Measurements from ENCODE around the gene PGA5.
"Not testable (repeated sequence)": the region's sequence is repeated elsewhere in the genome, so short reads cannot be mapped to it uniquely, and the experiment has no call there.

Gene PGA5

DNA sequence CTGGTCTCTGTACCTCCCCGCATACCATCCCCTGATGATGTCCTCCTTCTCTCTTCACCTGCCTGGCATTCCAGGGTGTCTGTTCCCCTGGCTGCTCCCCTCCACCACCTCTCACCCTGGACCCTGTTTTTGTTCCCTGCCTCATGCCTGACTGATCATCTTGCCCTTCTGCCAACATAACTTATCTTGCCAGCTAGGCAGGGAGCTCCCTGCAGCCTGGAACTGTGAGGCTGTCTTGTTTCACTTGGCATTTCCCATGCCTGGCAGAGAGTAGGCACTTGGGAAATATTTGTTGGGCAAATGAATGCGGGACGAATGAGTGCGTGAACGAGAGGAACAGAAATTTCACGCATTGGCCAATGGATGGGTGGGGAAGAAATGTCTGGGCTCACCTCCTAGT is 11.5 kb upstream of the PGA5 start:
- not testable (repeated sequence) for DNase-seq

DNA sequence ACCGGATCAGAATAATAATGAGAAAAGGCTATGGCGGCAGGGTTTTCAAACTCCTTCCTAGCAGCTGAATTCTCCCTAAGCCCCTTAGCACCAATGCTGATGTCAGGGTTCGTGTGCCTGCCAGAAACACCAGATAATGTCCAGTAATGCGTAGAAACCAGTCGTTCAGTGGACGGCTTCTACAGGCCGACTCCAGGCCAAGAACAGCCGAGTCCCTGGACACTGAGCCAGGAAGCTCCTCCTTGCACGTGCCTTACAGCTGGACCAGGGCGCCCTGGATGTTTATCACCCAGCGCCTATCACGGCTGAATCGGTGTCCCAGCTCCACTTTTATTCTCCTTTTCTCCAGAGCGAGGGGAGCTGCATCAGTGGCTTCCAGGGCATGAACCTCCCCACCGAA is 9.9 kb upstream of the PGA5 start:
- DNase-seq, result not testable (repeated sequence)

DNA sequence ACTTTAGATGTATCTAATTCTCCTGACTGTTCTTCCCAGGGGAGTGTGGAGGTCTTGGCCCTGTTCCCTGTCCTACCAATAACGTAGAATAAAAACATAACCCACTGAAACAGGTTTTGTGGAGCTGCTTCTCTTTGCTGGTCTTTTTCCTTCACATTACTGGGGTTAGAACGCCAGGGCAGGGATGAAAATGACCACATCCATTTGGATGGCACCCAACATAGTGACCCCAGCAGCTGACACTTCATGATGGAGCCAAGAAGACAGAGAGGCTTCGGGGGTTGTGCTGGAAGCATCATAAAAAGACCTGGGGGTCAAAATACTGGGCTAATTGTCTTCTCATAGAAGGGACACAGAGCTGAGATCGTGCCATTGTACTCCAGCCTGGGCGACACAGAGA is 9.4 kb upstream of the PGA5 start:
- not testable (repeated sequence) for DNase-seq

DNA sequence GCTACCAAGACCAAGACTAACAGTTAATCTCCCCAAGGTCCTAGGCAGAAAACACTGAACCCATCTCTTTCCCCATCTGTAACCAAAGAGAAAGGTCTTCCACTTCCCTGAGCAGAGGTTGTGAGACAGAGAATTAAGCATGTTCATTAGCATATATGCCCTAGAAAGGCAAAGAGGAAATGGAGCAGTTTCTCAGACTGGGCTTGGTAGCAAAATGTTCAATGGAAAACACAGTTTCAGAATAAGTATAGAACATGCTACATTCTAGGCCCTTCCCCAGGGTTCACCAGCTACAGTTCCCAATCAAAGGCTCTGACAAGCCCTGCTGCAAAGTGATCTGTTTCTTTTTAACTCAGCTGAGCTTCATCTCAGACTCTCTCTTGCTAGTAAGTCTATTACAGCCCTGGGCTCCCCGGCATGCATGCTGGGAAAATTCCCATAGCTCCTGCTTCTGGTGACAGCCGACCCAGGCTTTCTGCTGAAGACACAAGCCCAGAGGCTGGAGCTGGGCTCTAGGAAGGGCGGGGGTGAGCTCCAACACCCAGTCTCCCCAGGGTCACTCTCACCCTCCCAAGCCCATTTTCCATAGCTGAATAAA is 8.3 kb upstream of the PGA5 start:
- not testable (repeated sequence) for DNase-seq

DNA sequence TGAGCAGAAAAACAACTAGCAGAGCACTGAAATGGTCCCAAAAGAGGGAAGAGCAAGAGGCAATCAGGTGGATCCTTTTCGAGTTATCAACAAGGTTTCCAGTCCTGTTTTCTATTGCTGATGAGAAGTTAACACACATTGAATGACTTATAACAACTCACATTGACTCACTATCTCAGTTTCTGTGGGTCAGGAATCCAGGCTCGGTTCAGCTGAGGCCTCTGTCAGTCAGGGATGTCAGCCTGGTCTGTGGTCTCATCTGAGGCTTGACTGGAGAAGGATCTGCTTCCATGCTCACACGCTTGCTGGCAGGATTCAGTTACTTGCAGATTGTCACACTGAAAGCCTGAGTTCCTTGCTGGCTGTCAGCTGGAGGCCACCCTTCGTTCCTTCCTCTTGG is 3.8 kb upstream of the PGA5 start:
- not testable (repeated sequence) for DNase-seq

DNA sequence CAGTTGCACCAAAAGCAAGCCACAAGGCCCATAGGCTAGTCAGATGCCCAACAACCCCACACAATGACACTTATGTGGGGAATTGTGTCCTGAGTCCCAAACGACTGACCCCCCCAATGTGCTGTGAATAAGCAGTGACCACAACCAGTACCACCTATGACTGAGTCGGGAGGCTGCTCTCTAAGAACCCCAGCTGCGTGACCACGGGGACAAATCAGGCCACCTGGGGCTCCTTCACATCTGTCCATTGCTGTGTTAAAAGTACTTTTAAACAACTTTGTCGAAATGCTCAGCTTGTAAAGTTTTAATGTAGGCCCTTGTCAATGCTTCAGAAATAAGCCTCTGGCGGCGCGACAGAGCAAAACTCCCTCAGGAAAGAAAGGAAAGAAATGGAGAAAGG is 687 bp upstream of the PGA5 start:
- not testable (repeated sequence) for DNase-seq

DNA sequence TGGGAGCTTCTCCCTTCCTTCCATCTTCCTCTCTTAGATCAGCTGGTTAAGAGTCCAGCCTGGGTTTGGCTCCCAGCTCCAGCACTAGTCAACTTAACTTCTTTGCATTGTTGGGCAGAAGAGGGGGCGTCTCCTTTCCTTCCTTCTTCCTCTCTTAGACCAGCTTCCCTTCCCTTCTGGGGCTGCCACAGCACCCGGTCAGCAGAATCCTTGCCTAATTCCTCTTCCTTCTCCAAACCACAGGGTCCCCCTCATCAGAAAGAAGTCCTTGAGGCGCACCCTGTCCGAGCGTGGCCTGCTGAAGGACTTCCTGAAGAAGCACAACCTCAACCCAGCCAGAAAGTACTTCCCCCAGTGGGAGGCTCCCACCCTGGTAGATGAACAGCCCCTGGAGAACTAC is 551 bp downstream of the PGA5 start:
- DNase-seq, result not testable (repeated sequence)

DNA sequence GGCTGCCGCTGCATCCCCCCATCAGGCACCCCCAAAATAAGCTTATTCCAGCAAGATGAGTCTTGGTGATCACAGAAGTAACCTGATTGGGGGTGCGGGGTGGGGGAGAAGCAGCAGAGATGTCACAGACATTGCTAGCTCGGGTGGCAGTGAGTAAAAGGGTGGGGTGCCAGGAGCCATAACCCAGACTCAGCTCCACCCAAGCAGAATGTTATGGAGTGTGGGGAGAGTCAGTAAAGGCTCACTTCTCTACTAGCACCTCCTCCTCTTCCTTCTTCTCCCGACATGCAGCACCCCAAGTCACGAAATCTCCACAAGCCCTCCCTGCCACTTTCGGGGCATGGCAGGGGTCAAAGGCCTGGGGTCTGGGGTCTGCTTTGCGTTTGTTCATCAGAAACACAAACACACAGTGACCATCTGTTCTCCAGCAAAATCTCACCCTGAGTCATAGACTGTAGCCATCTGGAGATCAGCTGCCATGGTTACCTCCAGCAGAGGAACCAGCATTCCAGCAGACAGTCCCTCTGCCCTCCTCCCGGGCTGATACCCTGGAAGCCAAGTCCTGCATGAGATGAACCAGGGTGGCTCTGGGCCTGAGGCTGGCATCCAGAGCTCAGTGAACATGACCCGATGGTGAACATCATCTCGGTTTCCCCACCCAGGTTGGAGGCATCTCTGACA is 4.4 kb downstream of the PGA5 start:
- not testable (repeated sequence) for DNase-seq

DNA sequence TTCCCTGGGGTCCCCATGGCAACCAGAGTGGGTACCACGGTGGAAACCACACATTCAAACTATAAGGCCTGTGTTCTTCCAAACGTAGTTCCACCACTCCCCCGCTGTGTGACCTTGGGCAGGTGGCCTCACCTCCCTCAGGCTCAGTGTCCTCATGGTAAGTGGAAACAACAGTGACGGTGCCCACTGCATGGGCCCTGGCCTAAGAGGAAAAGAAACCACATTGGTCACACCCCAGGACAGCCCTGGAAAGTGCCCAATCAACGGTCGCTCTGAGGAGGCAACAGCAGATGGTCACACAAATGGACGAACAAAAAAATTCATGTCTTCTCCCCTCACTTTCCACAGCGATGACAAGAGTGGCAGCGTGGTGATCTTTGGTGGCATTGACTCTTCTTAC is 7.1 kb downstream of the PGA5 start:
- DNase-seq, result not testable (repeated sequence)

DNA sequence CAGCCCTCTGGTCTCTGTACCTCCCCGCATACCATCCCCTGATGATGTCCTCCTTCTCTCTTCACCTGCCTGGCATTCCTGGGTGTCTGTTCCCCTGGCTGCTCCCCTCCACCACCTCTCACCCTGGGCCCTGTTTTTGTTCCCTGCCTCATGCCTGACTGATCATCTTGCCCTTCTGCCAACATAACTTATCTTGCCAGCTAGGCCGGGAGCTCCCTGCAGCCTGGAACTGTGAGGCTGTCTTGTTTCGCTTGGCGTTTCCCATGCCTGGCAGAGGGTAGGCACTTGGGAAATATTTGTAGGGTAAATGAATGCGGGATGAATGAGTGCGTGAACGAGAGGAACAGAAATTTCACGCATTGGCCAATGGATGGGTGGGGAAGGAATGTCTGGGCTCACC is 8.2 kb downstream of the PGA5 start:
- DNase-seq, result not testable (repeated sequence)

DNA sequence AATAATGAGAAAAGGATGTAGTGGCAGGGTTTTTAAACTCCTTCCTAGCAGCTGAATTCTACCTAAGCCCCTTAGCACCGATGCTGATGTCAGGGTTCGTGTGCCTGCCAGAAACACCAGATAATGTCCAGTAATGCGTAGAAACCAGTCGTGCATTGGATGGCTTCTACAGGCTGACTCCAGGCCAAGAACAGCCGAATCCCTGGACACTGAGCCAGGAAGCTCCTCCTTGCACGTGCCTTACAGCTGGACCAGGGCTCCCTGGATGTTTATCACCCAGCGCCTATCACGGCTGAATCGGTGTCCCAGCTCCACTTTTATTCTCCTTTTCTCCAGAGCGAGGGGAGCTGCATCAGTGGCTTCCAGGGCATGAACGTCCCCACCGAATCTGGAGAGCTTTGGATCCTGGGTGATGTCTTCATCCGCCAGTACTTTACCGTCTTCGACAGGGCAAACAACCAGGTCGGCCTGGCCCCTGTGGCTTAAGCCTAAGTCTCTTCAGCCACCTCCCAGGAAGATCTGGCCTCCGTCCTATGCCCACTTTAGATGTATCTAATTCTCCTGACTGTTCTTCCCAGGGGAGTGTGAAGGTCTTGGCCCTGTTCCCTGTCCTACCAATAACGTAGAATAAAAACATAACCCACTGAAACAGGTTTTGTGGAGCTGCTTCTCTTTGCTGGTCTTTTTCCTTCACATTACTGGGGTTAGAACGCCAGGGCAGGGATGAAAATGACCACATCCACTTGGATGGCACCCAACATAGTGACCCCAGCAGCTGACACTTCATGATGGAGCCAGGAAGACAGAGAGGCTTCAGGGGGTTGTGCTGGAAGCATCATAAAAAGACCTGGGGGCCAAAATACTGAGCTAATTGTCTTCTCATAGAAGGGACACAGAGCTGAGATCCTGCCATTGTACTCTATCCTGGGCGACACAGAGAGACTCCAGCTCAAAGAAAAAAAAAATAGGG is 10.1 kb downstream of the PGA5 start:
- DNase-seq, result not testable (repeated sequence)

DNA sequence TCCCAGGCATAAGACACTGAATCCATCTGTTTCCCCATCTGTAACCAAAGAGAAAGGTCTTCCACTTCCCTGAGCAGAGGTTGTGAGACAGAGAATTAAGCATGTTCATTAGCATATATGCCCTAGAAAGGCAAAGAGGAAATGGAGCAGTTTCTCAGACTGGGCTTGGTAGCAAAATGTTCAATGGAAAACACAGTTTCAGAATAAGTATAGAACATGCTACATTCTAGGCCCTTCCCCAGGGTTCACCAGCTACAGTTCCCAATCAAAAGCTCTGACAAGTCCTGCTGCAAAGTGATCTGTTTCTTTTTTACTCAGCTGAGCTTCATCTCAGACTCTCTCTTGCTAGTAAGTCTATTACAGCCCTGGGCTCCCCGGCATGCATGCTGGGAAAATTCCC is 11.4 kb downstream of the PGA5 start:
- not testable (repeated sequence) for DNase-seq

DNA sequence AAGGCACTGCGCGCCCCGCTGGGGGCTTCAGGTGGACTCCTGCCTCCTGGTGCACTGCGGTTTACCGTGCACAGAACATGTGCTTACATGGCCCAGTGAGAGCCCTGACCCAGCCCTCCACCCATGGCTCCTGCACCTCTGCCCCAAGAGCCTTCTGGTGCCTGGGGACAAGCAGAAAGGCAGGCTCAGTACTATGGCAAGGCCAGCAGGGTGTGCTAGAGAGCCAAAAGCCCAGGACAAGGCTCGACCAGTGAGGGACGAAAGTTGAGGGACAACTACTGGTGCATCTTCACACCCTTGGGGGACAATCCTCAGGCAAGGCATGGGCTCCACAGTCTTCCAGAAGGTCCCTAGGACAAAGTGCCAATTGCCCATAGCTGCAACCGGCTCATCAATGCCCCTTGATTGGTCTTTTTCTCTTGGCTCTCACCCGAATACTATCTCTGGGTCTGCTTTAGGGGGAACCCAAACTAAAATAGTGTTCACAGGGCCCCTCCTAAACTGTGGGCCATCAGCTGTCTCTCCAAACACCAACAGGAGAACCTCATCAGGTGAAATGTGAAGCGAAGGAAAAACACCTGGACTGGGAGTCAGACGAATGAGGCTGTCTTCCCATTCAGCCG is 13.5 kb downstream of the PGA5 start:
- DNase-seq, result peak; percentile 52

DNA sequence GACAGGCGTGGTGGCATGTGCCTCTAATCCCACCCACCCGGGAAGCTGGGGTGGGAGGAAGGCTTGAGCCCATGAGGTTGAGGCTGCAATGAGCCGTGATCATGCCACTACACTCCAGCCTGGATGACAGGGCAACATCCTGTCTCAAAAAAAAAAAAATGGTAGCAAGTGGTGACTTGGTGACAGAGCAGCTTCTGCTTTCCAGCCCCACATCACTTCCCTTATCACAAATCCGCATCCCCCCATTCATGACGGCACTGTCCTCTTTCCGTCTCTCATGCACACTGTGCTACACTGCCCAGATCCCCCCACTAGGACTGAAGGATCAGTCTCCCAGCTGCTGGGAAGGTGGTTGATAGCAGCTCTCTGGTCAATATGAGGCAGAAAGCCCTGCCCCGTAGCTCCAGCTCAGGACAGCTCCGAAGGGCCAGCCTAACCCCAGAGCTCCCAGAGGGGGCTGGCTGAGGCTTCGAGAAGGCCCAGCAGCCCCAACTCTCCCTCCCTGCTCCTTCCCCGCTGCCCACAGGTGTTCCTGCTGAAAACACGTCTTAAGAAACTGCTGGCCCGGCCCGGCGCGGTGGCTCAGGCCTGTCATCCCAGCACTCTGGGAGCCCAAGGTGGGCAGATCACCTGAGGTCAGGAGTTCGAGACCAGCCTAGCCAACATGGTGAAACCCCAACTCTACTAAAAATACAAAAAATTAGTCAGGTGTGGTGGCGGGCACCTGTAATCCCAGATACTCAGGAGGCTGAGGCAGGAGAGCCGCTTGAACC is 15.9 kb downstream of the PGA5 start:
- no peak for DNase-seq

DNA sequence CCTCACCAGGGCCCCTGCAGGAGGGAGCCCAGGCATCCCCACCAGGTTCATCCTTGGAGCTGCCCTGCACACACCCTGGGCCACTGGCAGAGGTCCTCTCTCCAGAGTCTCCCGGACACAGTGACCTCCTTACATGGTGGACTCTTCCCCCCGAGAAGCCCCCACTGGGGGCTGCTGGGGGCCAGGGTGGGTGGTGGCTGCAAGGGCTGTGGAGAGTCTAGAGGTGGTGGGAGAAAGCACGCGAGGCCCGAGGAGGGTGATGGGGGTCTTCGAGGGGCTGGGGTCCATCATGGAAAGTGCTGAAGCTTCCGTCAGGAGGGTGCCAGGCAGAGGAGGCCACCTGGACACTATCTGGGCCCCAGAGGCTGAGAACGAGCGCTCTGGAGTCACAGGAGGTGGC is 17.6 kb downstream of the PGA5 start:
- DNase-seq, result no peak

DNA sequence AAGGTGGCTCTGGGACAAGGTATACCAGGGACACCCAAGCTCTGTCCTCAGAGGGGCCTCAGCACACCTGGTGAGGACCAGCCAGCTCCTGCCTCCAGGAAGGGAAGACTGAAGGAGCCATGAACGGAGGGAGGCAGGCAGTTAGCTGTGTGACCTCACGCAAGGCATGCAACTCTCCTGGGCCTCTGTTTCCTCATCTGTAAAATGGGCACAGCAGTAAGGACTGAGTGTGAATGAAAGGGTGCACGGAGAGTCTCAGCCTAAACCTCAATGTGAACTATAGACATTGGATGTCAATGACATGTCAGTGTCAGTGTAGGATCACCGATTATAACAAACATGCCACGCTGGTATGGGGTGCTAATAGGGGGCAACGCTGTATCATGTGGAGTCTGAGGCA is 18.4 kb downstream of the PGA5 start:
- no peak for DNase-seq

DNA sequence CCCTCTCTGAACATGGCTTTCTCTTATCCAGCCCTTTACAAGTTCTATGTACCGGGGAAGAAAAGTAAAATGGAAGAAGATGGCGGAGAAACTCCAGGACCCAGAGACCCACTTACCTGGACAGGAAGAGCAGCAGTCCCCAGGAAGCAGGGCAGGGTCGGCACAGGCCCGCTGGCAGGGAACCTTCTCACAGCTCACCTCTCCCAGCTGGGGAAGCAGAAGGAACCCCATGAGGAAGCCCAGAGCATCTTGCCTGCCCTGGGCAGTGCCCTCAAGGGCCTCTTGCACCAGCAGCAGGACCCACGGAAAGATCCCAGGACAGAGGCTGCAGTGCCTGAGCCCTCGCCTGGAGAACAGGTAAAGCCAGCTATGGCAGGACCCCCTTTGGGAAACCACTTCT is 23.4 kb downstream of the PGA5 start:
- no peak for DNase-seq

DNA sequence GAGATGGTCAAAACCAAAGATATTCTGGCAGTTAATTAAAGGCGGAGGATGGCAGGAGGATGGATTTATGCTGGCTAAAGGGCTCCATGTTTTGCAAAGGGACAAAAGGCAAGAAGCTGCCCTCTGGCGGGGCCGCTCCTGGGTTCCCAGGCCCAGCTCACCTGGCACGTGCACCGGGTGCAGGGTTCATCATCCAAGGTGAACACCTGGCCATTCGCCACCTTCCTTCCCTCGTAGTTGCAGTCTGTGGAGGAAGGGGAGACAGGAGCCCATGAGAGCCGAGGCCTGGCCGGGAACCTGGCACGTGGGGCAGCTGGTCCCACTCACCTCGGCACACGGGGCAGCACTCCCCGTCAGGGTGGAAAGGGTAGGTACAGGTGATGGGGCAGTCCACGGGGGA is 23.8 kb downstream of the PGA5 start:
- DNase-seq, result no peak

DNA sequence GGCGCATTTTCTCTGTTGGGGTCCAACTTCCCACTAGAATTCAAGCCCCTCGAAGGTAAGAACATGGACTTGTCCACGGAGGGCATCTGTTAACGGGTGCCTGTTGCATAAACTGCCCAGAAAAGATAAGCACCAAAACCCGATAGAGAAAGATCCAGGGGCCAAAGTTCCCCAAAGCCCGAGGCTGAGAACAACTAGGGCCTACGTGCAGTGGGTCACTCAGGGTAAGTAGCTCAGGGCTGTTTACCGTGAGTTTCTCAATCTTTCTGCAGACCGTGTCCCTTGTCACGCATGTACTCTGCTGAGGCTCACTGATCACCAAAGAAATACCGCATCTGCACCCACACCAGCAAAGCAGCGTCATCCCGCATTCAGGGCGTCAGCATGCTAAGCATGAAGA is 24.4 kb downstream of the PGA5 start:
- DNase-seq, result no peak

DNA sequence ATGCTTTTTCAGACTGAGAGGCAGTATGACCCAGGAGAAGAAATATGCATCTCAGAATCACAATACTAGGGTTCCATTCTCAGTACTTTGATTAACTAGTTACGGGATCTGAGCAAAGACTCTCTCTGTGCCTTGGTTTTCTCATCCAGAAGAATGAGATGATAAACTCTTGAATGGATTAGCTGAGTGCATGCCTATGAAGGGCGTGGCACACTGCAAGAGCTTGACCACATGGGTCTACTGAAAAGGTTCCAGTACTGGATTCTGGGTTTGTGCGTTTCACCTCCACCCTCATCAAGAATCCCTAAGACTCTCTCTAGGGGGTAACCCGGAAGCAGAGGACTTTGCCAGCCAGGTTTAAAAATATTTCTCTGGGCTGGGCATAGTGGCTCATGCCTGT is 25.6 kb downstream of the PGA5 start:
- DNase-seq, result no peak

DNA sequence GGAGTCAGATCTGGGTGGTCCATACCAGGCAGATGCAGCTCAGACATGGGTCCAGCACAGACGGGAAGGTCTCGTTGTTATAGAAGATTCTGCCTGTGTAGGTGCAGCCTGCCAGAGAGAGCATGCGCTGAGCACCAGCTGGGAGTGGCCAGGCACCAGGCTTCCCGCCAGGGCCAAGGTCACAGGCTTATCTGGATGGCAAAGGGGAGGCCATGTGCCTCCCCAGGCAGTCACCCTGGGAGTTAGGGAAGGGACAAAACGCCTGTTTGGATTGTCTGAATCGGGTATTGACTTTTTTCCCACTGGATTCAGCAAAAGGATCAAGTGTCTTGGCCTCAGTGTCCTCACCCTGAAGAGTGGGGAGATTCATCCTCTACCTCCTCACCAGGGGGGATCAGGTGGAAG is 26.5 kb downstream of the PGA5 start:
- DNase-seq, result no peak

DNA sequence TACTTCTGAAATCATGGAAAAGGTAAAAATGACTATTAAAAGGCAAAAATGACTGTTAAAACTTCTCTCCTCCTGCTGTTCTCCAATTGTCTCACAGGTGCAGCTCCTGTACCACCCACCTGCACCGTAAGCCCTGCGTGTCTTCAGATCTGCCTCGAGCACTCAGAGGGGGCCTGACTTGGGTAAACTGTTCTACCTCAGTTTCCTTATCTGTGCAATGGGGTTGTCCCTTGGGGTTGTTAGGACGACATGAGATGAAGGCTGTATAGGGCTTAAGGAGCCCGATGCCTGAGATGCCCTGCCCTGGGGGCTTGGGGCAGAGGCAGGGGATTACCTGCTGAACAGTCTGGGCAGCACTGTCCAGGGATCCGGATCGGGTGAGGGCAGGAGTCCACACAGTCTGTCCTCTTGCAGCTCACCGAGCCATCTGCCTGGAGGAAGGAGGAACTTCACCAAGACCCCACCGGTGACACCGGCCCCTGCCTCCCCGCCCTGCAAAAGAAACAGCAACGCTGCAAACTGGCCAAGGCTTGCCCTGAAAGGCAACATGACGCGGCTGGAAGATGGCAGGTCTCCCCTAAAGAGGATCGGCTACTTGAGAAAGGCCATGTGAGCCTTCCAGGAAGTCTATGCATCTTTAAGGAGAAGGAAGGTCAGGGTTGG is 27.7 kb downstream of the PGA5 start:
- DNase-seq, result no peak
